GM18858 (cell line): ENCODE data around the gene CORO7.
A peak's percentile ranks its signal among the peaks of the same experiment; 100 is the strongest.

ENCODE experiments used
- ATAC-seq: cut with Tn5 transposase; IDR thresholded peaks from one replicate; pipeline ENCODE4 v1.9.1; 2021; ENCODE audit not compliant: unreplicated experiment

Gene CORO7

GRCh38 chr16:4416200-4417032 is at the start of gene CORO7:
Gene CORO7, minus strand, starts transcription at chr16:4416596. Its CDS starts 78 bp downstream, at chr16:4416518.
- ATAC-seq = peak; percentile 36

- ATAC-seq = no peak
These were observed 47.2 kb upstream of the CORO7 start for GRCh38 chr16:4463522-4464163.

GRCh38 chr16:4461250-4462085 is 45.1 kb upstream of the CORO7 start:
- no peak for ATAC-seq

- ATAC-seq = no peak
These were observed 44.5 kb upstream of the CORO7 start for GRCh38 chr16:4460936-4461249.

- no peak for ATAC-seq
These were observed 39.6 kb upstream of the CORO7 start for GRCh38 chr16:4455951-4456350.

- no peak for ATAC-seq
These were observed 38.7 kb upstream of the CORO7 start for GRCh38 chr16:4455081-4455480.

GRCh38 chr16:4454623-4455022 is 38.2 kb upstream of the CORO7 start:
- no peak for ATAC-seq

GRCh38 chr16:4452674-4453073 is 36.3 kb upstream of the CORO7 start:
- ATAC-seq = no peak

- ATAC-seq = no peak
These were observed 34.6 kb upstream of the CORO7 start for GRCh38 chr16:4450931-4451519.

- ATAC-seq = no peak
These were observed 34.0 kb upstream of the CORO7 start for GRCh38 chr16:4450430-4450829.

GRCh38 chr16:4443986-4444385 is 27.6 kb upstream of the CORO7 start:
- ATAC-seq = no peak

- no peak for ATAC-seq
These were observed 26.9 kb upstream of the CORO7 start for GRCh38 chr16:4443271-4443670.

GRCh38 chr16:4442371-4442770 is 26.0 kb upstream of the CORO7 start:
- ATAC-seq = no peak

- ATAC-seq = no peak
These were observed 21.0 kb upstream of the CORO7 start for GRCh38 chr16:4437366-4437765.

GRCh38 chr16:4435337-4436067 is 19.1 kb upstream of the CORO7 start:
- ATAC-seq = no peak

- no peak for ATAC-seq
These were observed 17.8 kb upstream of the CORO7 start for GRCh38 chr16:4433914-4434787.

GRCh38 chr16:4433228-4433627 is 16.8 kb upstream of the CORO7 start:
- ATAC-seq = no peak

- no peak for ATAC-seq
These were observed 14.6 kb upstream of the CORO7 start for GRCh38 chr16:4431023-4431422.

- no peak for ATAC-seq
These were observed 12.1 kb upstream of the CORO7 start for GRCh38 chr16:4428500-4428899.
